Naive thymus-derived CD4-positive, alpha-beta T cell (primary cell): ENCODE data around the gene CIBAR2. TPM values are rescaled to one million over a fixed set of nuclear protein-coding genes. Genes with fewer than 3 reads are reported as not detected.

Source experiments
- ATAC-seq: fragments of 150-1000 bp; cut with Tn5 transposase; 2 replicates; pipeline ENCODE4 v1.10.0; 2021; ENCODE audit warnings: mild to moderate bottlenecking, moderate library complexity
- CTCF ChIA-PET: fragments of 350-600 bp; sonication (Branson Sonifier 250); formaldehyde crosslinking; loops from one replicate; lab custom pipeline; 2021; ENCODE audit warnings: antibody characterized with exemption; lab: Charles Lee
- POLR2A ChIA-PET: fragments of 350-600 bp; sonication (Branson Sonifier 250); formaldehyde crosslinking; loops from one replicate; lab custom pipeline; 2021; ENCODE audit warnings: antibody characterized with exemption, inconsistent platforms; lab: Charles Lee
- DNase-seq, 9 donors: peaks; one replicate each; pipeline versions ENCODE4 v3.0.0 to v3.0.0-alpha.2; 2020 to 2022; ENCODE audit warnings: mixed read lengths in 1 of 9
- H3K27ac ChIP-seq: one replicate; pipeline ENCODE4 v1.7.0; 2013; ENCODE audit warnings: mild to moderate bottlenecking, low read depth, low read length, moderate library complexity
- H3K27me3 ChIP-seq, 2 donors: one replicate each; pipeline ENCODE4 v1.7.0; 2013; ENCODE audit warnings: low read length in 2 of 2, mild to moderate bottlenecking in 2 of 2, moderate library complexity in 2 of 2; ENCODE audit not compliant: control insufficient read depth in 2 of 2, insufficient read depth in 2 of 2
- H3K36me3 ChIP-seq, 3 experiments: 1 replicate in 2 of 3; 2 replicates in 1 of 3; pipeline ENCODE4 v1.7.0; 2013; ENCODE audit warnings: low read length in 3 of 3, mild to moderate bottlenecking in 3 of 3, moderate library complexity in 1 of 3; ENCODE audit not compliant: insufficient read depth in 3 of 3, control insufficient read depth in 2 of 3
- H3K4me1 ChIP-seq, 2 donors: one replicate each; pipeline ENCODE4 v1.7.0; 2013; ENCODE audit warnings: low read length in 2 of 2, mild to moderate bottlenecking in 2 of 2, moderate library complexity in 1 of 2; ENCODE audit not compliant: control insufficient read depth in 2 of 2, insufficient read depth in 2 of 2
- H3K4me3 ChIP-seq: 2 replicates; pipeline ENCODE4 v1.7.0; 2013; ENCODE audit warnings: mild to moderate bottlenecking, low read length
- H3K9me3 ChIP-seq, 3 experiments: 1 replicate in 2 of 3; 2 replicates in 1 of 3; pipeline ENCODE4 v1.7.0; 2013; ENCODE audit warnings: low read length in 3 of 3; ENCODE audit not compliant: control insufficient read depth in 2 of 3
- H3K27ac Mint-ChIP-seq, 9 donors: one replicate each; pipeline ENCODE4 v1.8.0; 2020 to 2022; ENCODE audit warnings: mixed read lengths in 9 of 9, mild to moderate bottlenecking in 8 of 9, moderate library complexity in 5 of 9, inconsistent platforms in 2 of 9
- H3K27me3 Mint-ChIP-seq, 5 donors: one replicate each; pipeline ENCODE4 v1.8.0; 2021 to 2022; ENCODE audit warnings: mixed read lengths in 5 of 5, mild to moderate bottlenecking in 1 of 5
- H3K36me3 Mint-ChIP-seq, 5 donors: one replicate each; pipeline ENCODE4 v1.8.0; 2020 to 2022; ENCODE audit warnings: mixed read lengths in 5 of 5, mild to moderate bottlenecking in 3 of 5, inconsistent platforms in 1 of 5
- H3K4me1 Mint-ChIP-seq, 7 donors: one replicate each; pipeline ENCODE4 v1.8.0; 2020 to 2022; ENCODE audit warnings: mixed read lengths in 7 of 7, mild to moderate bottlenecking in 3 of 7, inconsistent platforms in 1 of 7
- H3K4me3 Mint-ChIP-seq, 10 donors: one replicate each; pipeline ENCODE4 v1.8.0; 2020 to 2022; ENCODE audit warnings: mild to moderate bottlenecking in 10 of 10, mixed read lengths in 10 of 10, moderate library complexity in 6 of 10, inconsistent platforms in 2 of 10
- H3K9me3 Mint-ChIP-seq, 11 donors: one replicate each; pipeline ENCODE4 v1.8.0; 2020 to 2022; ENCODE audit warnings: mixed read lengths in 11 of 11, mild to moderate bottlenecking in 4 of 11, inconsistent platforms in 1 of 11, moderate library complexity in 1 of 11
- intact Hi-C, 2 donors: fragments of 100-400 bp; cut with micrococcal nuclease; formaldehyde crosslinking; loops; one replicate each; pipeline ENCODE4 v1.15.1; 2023
- polyA plus RNA-seq, 2 donors: library from polyadenylated mRNA; unstranded; fragments of 300-500 nt; fragmentation: Illumina TruSeq; gene quantifications; one replicate each; pipeline ENCODE4 v1.2.3, GENCODE V29; 2021
- total RNA-seq, 6 experiments: library from RNA in 5 of 6; stranded (reverse) in 5 of 6; gene quantifications; 1 replicate in 5 of 6; 2 replicates in 1 of 6; pipeline ENCODE4 v1.2.3 and lab custom pipeline; 2021 to 2026

Gene CIBAR2
- total and polyA plus RNA-seq, 7 experiments from 2014 or later: not detected

GRCh38 chr16:85150331-85150940 is 38.2 kb upstream of the CIBAR2 start:
- Mint-ChIP-seq H3K4me3 (no peak overlapping the region), H3K27me3 (peaks cover 0 to 5% (median 0%) of the 10 kb centered on the region in 5 donors), H3K27ac (peak overlapping the region in 1 of 9 donors; percentile 29), H3K9me3 (no peaks in the 10 kb centered on the region), H3K36me3 (no peaks in the 10 kb centered on the region), H3K4me1 (peaks cover 0 to 5% (median 0%) of the 10 kb centered on the region in 7 donors)
- H3K36me3 ChIP-seq: no peaks in the 10 kb centered on the region
- no peaks in the 10 kb centered on the region for H3K4me1 ChIP-seq
- H3K27ac ChIP-seq: no peak overlapping the region
- no peak for ATAC-seq
- H3K27me3 ChIP-seq: no peaks in the 10 kb centered on the region
- POLR2A ChIA-PET: no interaction called here
- CTCF ChIA-PET: no interaction called here
- no peak for DNase-seq
- no peak overlapping the region for H3K4me3 ChIP-seq
- intact Hi-C loops: no loop called here
- H3K9me3 ChIP-seq: no peaks in the 10 kb centered on the region

- DNase-seq (no peak), ATAC-seq (no peak)
- Histone ChIP-seq H3K27me3 (no peaks in the 10 kb centered on the region), H3K36me3 (no peaks in the 10 kb centered on the region), H3K4me1 (no peaks in the 10 kb centered on the region), H3K9me3 (no peaks in the 10 kb centered on the region), H3K4me3 (no peak overlapping the region), H3K27ac (no peak overlapping the region)
- Mint-ChIP-seq H3K27me3 (peaks cover 0 to 5% (median 0%) of the 10 kb centered on the region in 5 donors), H3K36me3 (no peaks in the 10 kb centered on the region), H3K4me3 (no peak overlapping the region), H3K9me3 (no peaks in the 10 kb centered on the region), H3K4me1 (peaks cover 0 to 5% (median 0%) of the 10 kb centered on the region in 7 donors), H3K27ac (no peak overlapping the region)
- ChIA-PET CTCF (no interaction called here), POLR2A (no interaction called here)
- intact Hi-C loops: no loop called here
Measured at GRCh38 chr16:85149776-85150175, 37.5 kb upstream of the CIBAR2 start.

- ATAC-seq: no peak
- CTCF ChIA-PET: no interaction called here
- POLR2A ChIA-PET: no interaction called here
Measured at GRCh38 chr16:85148931-85149330, 36.7 kb upstream of the CIBAR2 start.

GRCh38 chr16:85146922-85147651 is 34.8 kb upstream of the CIBAR2 start:
- ATAC-seq (no peak), DNase-seq (no peak)
- Histone ChIP-seq H3K36me3 (no peaks in the 10 kb centered on the region), H3K27me3 (no peaks in the 10 kb centered on the region), H3K4me1 (no peaks in the 10 kb centered on the region), H3K9me3 (no peaks in the 10 kb centered on the region), H3K27ac (no peak overlapping the region), H3K4me3 (no peak overlapping the region)
- H3K36me3 Mint-ChIP-seq: no peaks in the 10 kb centered on the region
- ChIA-PET POLR2A (no interaction called here), CTCF (no interaction called here)
- no peak overlapping the region for H3K27ac Mint-ChIP-seq
- H3K9me3 Mint-ChIP-seq: no peaks in the 10 kb centered on the region
- H3K4me1 Mint-ChIP-seq: peaks cover 0 to 5% (median 0%) of the 10 kb centered on the region in 7 donors
- H3K4me3 Mint-ChIP-seq: no peak overlapping the region
- intact Hi-C loops: no loop called here
- peaks cover 0 to 5% (median 0%) of the 10 kb centered on the region in 5 donors for H3K27me3 Mint-ChIP-seq

More at GRCh38 chr16:85148931-85149330, 36.7 kb upstream of the CIBAR2 start:
- peaks cover 0 to 5% (median 0%) of the 10 kb centered on the region in 7 donors for H3K4me1 Mint-ChIP-seq
- Histone ChIP-seq H3K4me1 (no peaks in the 10 kb centered on the region), H3K4me3 (no peak overlapping the region), H3K27ac (no peak overlapping the region), H3K36me3 (no peaks in the 10 kb centered on the region), H3K27me3 (no peaks in the 10 kb centered on the region), H3K9me3 (no peaks in the 10 kb centered on the region)
- H3K36me3 Mint-ChIP-seq: no peaks in the 10 kb centered on the region
- H3K9me3 Mint-ChIP-seq: no peaks in the 10 kb centered on the region
- DNase-seq: no peak
- H3K4me3 Mint-ChIP-seq: no peak overlapping the region
- H3K27ac Mint-ChIP-seq: no peak overlapping the region
- peaks cover 0 to 5% (median 0%) of the 10 kb centered on the region in 5 donors for H3K27me3 Mint-ChIP-seq
- intact Hi-C loops: no loop called here

- no peak overlapping the region for H3K4me3 Mint-ChIP-seq
- CTCF ChIA-PET: no interaction called here
- DNase-seq: no peak
- H3K9me3 ChIP-seq: no peaks in the 10 kb centered on the region
- H3K4me1 ChIP-seq: no peaks in the 10 kb centered on the region
- no peaks in the 10 kb centered on the region for H3K36me3 ChIP-seq
- no peak overlapping the region for H3K4me3 ChIP-seq
- no peak for ATAC-seq
- no peak overlapping the region for H3K27ac ChIP-seq
- intact Hi-C loops: no loop called here
- no peaks in the 10 kb centered on the region for H3K27me3 ChIP-seq
- no peaks in the 10 kb centered on the region for H3K36me3 Mint-ChIP-seq
- POLR2A ChIA-PET: no interaction called here
- no peak overlapping the region for H3K27ac Mint-ChIP-seq
- H3K9me3 Mint-ChIP-seq: no peaks in the 10 kb centered on the region
- H3K4me1 Mint-ChIP-seq: peaks cover 0 to 5% (median 0%) of the 10 kb centered on the region in 7 donors
- H3K27me3 Mint-ChIP-seq: peaks cover 0 to 5% (median 0%) of the 10 kb centered on the region in 5 donors
Measured at GRCh38 chr16:85146532-85146797, 34.2 kb upstream of the CIBAR2 start.

- Histone ChIP-seq H3K4me3 (no peak overlapping the region), H3K36me3 (no peaks in the 10 kb centered on the region), H3K9me3 (no peaks in the 10 kb centered on the region), H3K27ac (no peak overlapping the region), H3K27me3 (no peaks in the 10 kb centered on the region), H3K4me1 (no peaks in the 10 kb centered on the region)
- Mint-ChIP-seq H3K4me1 (peaks cover 0 to 2% (median 0%) of the 10 kb centered on the region in 7 donors), H3K27me3 (peaks cover 0 to 5% (median 0%) of the 10 kb centered on the region in 5 donors), H3K36me3 (no peaks in the 10 kb centered on the region), H3K9me3 (no peaks in the 10 kb centered on the region), H3K27ac (no peak overlapping the region), H3K4me3 (no peak overlapping the region)
- intact Hi-C loops: no loop called here
- POLR2A ChIA-PET: no interaction called here
- DNase-seq: no peak
- ATAC-seq: no peak
- CTCF ChIA-PET: no interaction called here
Measured at GRCh38 chr16:85145734-85146531, 33.7 kb upstream of the CIBAR2 start.
